ENCODE results near the gene NKD1. TPM values are rescaled to one million over a fixed set of nuclear protein-coding genes. Genes with fewer than 3 reads are reported as not detected.

The NKD1 gene
- total RNA-seq, 1 experiment from 2014 or later = 11.4 TPM

DNA sequence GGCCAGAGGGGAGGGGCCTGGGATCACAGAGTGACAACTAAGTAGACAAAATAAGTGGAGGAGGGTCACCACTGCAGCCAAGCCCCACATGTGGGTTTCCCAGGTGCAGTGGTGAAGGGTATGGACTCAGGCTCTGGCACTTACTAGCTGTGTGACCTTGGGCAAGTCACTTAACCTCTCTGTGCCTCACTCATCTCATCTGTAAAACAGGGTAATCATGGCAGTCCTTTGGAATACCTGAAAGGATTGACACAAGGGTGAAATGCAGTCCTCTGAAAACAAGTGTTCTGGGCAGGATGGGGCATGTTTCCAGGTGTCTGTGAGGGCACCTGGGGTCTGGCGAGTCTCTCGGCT lies 55.8 kb downstream of the NKD1 start (continued):
- TF ChIP-seq CTCF (IDR thresholded peaks at IDR 0.05 in 2 of 3, conservative IDR thresholded peaks at IDR 0.05 in 1 of 3; ENCODE audit: borderline replicate concordance in 1 of 3, insufficient read depth in 1 of 3, low read depth in 2 of 3, low read length in 2 of 3) (no peak), SRF (IDR thresholded peaks at IDR 0.05; ENCODE audit: low read depth) (no peak), FOSL1 (IDR thresholded peaks at IDR 0.05; ENCODE audit: low read depth) (no peak)

DNA sequence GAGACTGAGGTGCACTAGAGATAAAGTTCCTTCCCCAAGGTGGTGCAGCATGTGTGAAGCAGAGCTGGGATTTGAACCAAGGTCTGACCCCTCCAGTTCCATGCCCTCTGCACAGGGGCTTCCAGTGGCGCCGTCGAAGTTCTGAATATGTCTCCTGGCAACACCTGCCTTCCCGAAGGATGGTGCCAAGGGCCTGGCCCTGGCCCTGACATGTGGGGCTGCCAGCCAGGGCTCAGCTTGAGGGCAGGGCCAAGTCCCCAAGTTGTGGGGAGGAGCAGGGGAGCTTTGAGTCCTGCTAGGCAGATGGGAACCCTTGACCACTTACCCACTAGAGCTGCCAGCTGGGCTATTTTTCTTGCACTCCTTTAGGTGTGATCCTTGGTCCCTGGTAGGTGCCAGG lies 56.4 kb downstream of the NKD1 start:
- no peaks in the 10 kb centered on the region for H3K9me2 ChIP-seq (ENCODE audit: insufficient read depth)

DNA sequence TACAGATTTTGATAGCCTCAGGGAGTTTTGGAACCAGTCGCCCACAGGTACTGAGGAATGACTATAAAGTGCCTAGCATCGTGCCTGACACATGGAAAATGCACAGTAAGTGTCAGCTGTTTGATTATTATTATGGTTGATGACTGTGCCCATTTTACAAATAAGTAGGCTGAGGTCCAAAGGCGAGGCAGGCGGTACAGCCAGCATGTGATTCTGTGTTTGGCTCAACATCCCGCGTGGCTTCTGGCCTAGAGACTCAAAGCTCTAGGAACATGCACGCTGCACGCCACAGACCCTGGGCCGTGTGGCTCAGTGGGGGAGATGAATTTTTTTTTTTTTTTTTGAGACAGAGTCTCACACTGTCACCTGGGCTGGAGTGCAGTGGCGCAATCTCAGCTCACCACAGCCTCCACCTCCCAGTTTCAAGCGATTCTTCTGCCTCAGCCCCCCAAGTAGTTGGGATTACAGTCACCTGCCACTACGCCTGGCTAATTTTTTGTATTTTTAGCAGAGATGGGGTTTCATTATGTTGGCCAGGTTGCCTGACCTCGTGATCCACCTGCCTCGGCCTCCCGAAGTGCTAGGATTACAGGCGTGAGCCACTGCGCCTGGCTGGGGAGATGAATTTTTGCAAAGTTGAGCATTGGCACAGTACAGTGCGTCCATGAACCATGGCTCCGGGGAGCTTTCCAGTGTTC lies 57.7 kb downstream of the NKD1 start:
- ATAC-seq (no peak), DNase-seq (ENCODE audit: low read depth, low spot score) (no peak)
- no peaks in the 10 kb centered on the region for H3K9me3 ChIP-seq (ENCODE audit: control insufficient read depth in 1 of 2, insufficient read depth in 1 of 2, low read depth in 1 of 2, low read length in 2 of 2)
- H3K36me3 ChIP-seq (ENCODE audit: control insufficient read depth in 1 of 2, insufficient read depth in 2 of 2, low read length in 2 of 2) = no peaks in the 10 kb centered on the region
- H2AFZ ChIP-seq (ENCODE audit: low read depth, low read length, poor library complexity, severe bottlenecking) = no peak overlapping the region
- no peak overlapping the region for H3K4me2 ChIP-seq (ENCODE audit: low read length)
- no TSS peak for BruUV-seq (replicated peaks)
- H3K9me2 ChIP-seq (ENCODE audit: insufficient read depth) = no peaks in the 10 kb centered on the region
- H3K4me1 ChIP-seq (ENCODE audit: control insufficient read depth in 1 of 2, insufficient read depth in 2 of 2, low read length in 2 of 2) = peaks cover 23 to 24% of the 10 kb centered on the region in 2 experiments
- no peaks in the 10 kb centered on the region for H3K79me2 ChIP-seq (ENCODE audit: insufficient read depth, low read length)
- ChIA-PET CTCF (no interaction called here), POLR2A (no interaction called here), RAD21 (ENCODE audit: low non-redundant PET in 1 of 2, low total read pairs in 2 of 2, uncharacterized antibody in 2 of 2, unreplicated experiment in 2 of 2) (no interaction called here)
- H3K27ac ChIP-seq (ENCODE audit: low read depth, low read length) = no peak overlapping the region
- intact Hi-C loops (cut with micrococcal nuclease) = no loop called here
- H4K20me1 ChIP-seq (ENCODE audit: insufficient read depth) = no peaks in the 10 kb centered on the region
- H3K9ac ChIP-seq (ENCODE audit: low read length) = no peak overlapping the region
- H3K27me3 ChIP-seq (ENCODE audit: insufficient read depth, low read length) = no peaks in the 10 kb centered on the region
- H3K4me3 ChIP-seq (replicated peaks in 1 of 2; ENCODE audit: low read depth in 1 of 2, low read length in 2 of 2) = no peak overlapping the region
- no peak for TF ChIP-seq POLR2A (IDR thresholded peaks at IDR 0.05; ENCODE audit: borderline replicate concordance, extremely low read depth, insufficient read depth, insufficient read length)
- TF ChIP-seq, protein P1, sequence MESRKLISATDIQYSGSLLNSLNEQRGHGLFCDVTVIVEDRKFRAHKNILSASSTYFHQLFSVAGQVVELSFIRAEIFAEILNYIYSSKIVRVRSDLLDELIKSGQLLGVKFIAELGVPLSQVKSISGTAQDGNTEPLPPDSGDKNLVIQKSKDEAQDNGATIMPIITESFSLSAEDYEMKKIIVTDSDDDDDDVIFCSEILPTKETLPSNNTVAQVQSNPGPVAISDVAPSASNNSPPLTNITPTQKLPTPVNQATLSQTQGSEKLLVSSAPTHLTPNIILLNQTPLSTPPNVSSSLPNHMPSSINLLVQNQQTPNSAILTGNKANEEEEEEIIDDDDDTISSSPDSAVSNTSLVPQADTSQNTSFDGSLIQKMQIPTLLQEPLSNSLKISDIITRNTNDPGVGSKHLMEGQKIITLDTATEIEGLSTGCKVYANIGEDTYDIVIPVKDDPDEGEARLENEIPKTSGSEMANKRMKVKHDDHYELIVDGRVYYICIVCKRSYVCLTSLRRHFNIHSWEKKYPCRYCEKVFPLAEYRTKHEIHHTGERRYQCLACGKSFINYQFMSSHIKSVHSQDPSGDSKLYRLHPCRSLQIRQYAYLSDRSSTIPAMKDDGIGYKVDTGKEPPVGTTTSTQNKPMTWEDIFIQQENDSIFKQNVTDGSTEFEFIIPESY (IDR thresholded peaks at IDR 0.05; ENCODE audit: extremely low read depth, insufficient replicate concordance, low read length) = no peak
- no peak for TF ChIP-seq CTCF (IDR thresholded peaks at IDR 0.05 in 2 of 3, conservative IDR thresholded peaks at IDR 0.05 in 1 of 3; ENCODE audit: borderline replicate concordance in 1 of 3, insufficient read depth in 1 of 3, low read depth in 2 of 3, low read length in 2 of 3)
- no peak for TF ChIP-seq FOSL1 (IDR thresholded peaks at IDR 0.05; ENCODE audit: low read depth)
- no peak for TF ChIP-seq EGR1 (IDR thresholded peaks at IDR 0.05; ENCODE audit: low read depth)
- no peak for TF ChIP-seq EZH2phosphoT487 (IDR thresholded peaks at IDR 0.05; ENCODE audit: borderline replicate concordance)
- no peak for TF ChIP-seq SIN3A (IDR thresholded peaks at IDR 0.05; ENCODE audit: low read depth)
- TF ChIP-seq, protein P2, sequence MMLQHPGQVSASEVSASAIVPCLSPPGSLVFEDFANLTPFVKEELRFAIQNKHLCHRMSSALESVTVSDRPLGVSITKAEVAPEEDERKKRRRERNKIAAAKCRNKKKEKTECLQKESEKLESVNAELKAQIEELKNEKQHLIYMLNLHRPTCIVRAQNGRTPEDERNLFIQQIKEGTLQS (IDR thresholded peaks at IDR 0.05) = no peak

More for the DNA sequence above, 56.4 kb downstream of the NKD1 start:
- Histone ChIP-seq H3K4me3 (replicated peaks in 1 of 2; ENCODE audit: low read depth in 1 of 2, low read length in 2 of 2) (no peak overlapping the region), H3K36me3 (ENCODE audit: control insufficient read depth in 1 of 2, insufficient read depth in 2 of 2, low read length in 2 of 2) (no peaks in the 10 kb centered on the region), H3K27me3 (ENCODE audit: insufficient read depth, low read length) (no peaks in the 10 kb centered on the region), H3K9ac (ENCODE audit: low read length) (no peak overlapping the region), H3K9me3 (ENCODE audit: control insufficient read depth in 1 of 2, insufficient read depth in 1 of 2, low read depth in 1 of 2, low read length in 2 of 2) (no peaks in the 10 kb centered on the region), H3K79me2 (ENCODE audit: insufficient read depth, low read length) (no peaks in the 10 kb centered on the region), H3K27ac (ENCODE audit: low read depth, low read length) (no peak overlapping the region), H3K4me1 (ENCODE audit: control insufficient read depth in 1 of 2, insufficient read depth in 2 of 2, low read length in 2 of 2) (peaks cover 20 to 23% of the 10 kb centered on the region in 2 experiments), H2AFZ (ENCODE audit: low read depth, low read length, poor library complexity, severe bottlenecking) (no peak overlapping the region), H3K4me2 (ENCODE audit: low read length) (no peak overlapping the region), H4K20me1 (ENCODE audit: insufficient read depth) (no peaks in the 10 kb centered on the region)
- ChIA-PET RAD21 (ENCODE audit: low non-redundant PET in 1 of 2, low total read pairs in 2 of 2, uncharacterized antibody in 2 of 2, unreplicated experiment in 2 of 2) (interaction anchor here in 1 of 2 experiments (1.5 kb wide), 1 partner anchor 61 kb away, joined by 3 read pairs; no protein-coding TSS in a partner anchor), CTCF (no interaction called here), POLR2A (no interaction called here)
- BruUV-seq (replicated peaks) = no TSS peak
- ATAC-seq (no peak), DNase-seq (ENCODE audit: low read depth, low spot score) (no peak)
- intact Hi-C loops (cut with micrococcal nuclease) = no loop called here
- no peak for TF ChIP-seq POLR2AphosphoS5 (IDR thresholded peaks at IDR 0.05; ENCODE audit: low read depth, low read length)
- no peak for TF ChIP-seq EZH2 (IDR thresholded peaks at IDR 0.05)
